Measurements from ENCODE around the gene ZNF469. TPM values are rescaled to one million over a fixed set of nuclear protein-coding genes. Genes with fewer than 3 reads are reported as not detected.

Gene ZNF469
- total and polyA plus RNA-seq, 9 donors: 3.7 to 11.5 (median 6.2) TPM

DNA sequence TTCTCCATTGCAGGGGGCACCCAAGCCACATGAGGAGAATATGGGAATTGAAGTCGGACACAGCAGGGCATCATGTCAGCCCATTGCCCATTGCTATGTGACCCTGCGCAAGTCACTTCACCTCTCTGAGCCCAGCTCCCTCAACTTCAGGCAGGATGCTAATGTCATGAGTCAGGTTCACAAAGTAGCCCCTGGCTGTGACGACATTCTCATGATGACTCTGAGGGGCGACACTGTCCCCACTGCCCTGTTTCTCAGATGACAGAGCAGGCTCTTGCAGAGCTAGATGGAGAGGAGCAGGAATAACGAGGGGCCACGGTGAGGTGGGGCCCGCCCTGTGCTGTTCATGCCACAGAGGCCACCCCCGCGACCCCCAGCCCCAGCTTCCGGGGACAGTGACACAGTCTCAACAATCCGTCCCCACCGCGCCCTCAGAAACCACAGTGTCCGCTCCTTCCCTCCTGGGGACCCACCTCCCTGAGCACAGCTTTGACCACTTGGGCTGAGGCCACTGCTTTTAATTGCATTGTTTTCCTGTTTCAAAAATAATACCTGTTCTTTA is 13.2 kb upstream of the ZNF469 start:
- Histone ChIP-seq H3K4me3 (ENCODE audit: low read length) (no peak overlapping the region), H3K27me3 (ENCODE audit: control insufficient read depth, insufficient read depth, low read length) (no peaks in the 10 kb centered on the region), H3K9me3 (replicated peaks; ENCODE audit: control insufficient read depth, low read depth, low read length) (no peaks in the 10 kb centered on the region), H3K4me1 (ENCODE audit: control insufficient read depth, insufficient read depth, low read length) (no peaks in the 10 kb centered on the region), H3K36me3 (ENCODE audit: control insufficient read depth, insufficient read depth, low read length) (no peaks in the 10 kb centered on the region), H3K27ac (ENCODE audit: low read length) (no peak overlapping the region)
- no peak for DNase-seq
- WGBS (ENCODE audit: insufficient coverage): 81% methylated on average over 12 of the region's 14 CpGs

DNA sequence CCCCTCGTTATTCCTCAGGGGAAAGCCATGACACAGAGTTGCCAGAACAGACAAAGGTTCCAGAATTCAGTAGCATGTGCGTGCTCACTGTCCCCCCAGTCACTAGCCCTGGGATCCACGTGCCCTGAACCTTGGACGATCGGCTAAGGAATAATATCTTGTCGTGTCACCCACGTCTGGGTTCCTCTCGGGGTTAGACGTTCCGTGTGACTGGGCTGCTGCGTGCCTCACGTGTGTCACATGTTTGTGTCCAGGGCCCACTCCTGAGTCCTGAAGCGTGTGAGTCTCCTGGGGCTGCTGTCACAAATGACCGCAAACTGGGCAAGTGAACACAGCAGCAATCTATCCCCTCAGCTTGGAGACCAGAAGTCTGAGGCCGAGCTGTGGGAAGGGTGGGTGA is 12.4 kb upstream of the ZNF469 start:
- DNase-seq: no peak
- WGBS (ENCODE audit: insufficient coverage): 90% methylated on average over 15 of the region's 15 CpGs
- H3K27me3 ChIP-seq (ENCODE audit: control insufficient read depth, insufficient read depth, low read length): no peaks in the 10 kb centered on the region

DNA sequence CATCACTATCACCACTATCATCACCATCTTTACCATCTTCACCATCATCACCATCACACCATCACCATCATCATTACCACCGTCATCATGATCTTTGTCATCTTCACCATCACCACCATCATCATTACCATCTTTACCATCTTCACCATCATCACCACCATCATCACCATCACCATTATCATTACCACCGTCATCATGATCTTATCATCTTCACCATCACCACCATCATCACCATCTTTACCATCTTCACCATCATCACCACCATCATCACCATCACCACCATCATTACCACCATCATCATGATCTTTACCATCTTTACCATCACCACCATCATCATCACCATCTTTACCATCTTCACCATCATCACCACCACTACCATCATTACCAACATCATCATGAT is 10.2 kb upstream of the ZNF469 start:
- H3K4me3 ChIP-seq (ENCODE audit: low read length): no peak overlapping the region
- DNase-seq: no peak
- no peak overlapping the region for H3K27ac ChIP-seq (ENCODE audit: low read length)
- peaks cover 2% of the 10 kb centered on the region for H3K27me3 ChIP-seq (ENCODE audit: control insufficient read depth, insufficient read depth, low read length)
- peaks cover 20% of the 10 kb centered on the region for H3K4me1 ChIP-seq (ENCODE audit: control insufficient read depth, insufficient read depth, low read length)
- no peaks in the 10 kb centered on the region for H3K9me3 ChIP-seq (replicated peaks; ENCODE audit: control insufficient read depth, low read depth, low read length)
- 100% methylated on average over 2 of the region's 2 CpGs for WGBS (ENCODE audit: insufficient coverage)
- no peaks in the 10 kb centered on the region for H3K36me3 ChIP-seq (ENCODE audit: control insufficient read depth, insufficient read depth, low read length)

More for the DNA sequence above, 12.4 kb upstream of the ZNF469 start:
- Histone ChIP-seq H3K4me3 (ENCODE audit: low read length) (no peak overlapping the region), H3K27ac (ENCODE audit: low read length) (no peak overlapping the region), H3K9me3 (replicated peaks; ENCODE audit: control insufficient read depth, low read depth, low read length) (no peaks in the 10 kb centered on the region), H3K4me1 (ENCODE audit: control insufficient read depth, insufficient read depth, low read length) (peaks cover 5% of the 10 kb centered on the region), H3K36me3 (ENCODE audit: control insufficient read depth, insufficient read depth, low read length) (no peaks in the 10 kb centered on the region)

DNA sequence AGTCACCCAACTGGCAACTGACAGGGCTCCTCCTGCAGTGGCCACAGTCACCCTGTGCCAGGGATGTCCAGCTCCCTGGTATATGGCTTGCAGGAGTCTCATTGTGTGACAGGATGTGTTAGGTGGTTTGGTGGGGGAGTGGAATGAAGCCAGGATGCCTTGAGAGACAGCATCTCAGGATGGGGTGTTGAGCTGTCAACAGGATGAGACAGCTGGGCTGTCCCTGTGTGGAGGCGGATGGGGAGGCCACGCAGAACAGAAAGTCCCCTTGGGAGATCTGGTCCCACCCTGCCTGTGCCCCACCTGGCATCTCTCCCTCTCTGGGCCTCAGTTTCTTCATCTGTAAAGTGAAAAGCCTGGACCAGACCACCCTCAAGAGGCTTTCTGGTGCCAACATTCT is 9.5 kb upstream of the ZNF469 start:
- Histone ChIP-seq H3K27me3 (ENCODE audit: control insufficient read depth, insufficient read depth, low read length) (peaks cover 2% of the 10 kb centered on the region), H3K9me3 (replicated peaks; ENCODE audit: control insufficient read depth, low read depth, low read length) (no peaks in the 10 kb centered on the region), H3K36me3 (ENCODE audit: control insufficient read depth, insufficient read depth, low read length) (no peaks in the 10 kb centered on the region), H3K4me3 (ENCODE audit: low read length) (no peak overlapping the region), H3K4me1 (ENCODE audit: control insufficient read depth, insufficient read depth, low read length) (peaks cover 20% of the 10 kb centered on the region), H3K27ac (ENCODE audit: low read length) (no peak overlapping the region)
- DNase-seq: no peak
- WGBS (ENCODE audit: insufficient coverage): no CpG with 5 or more reads among the region's 2 CpGs

DNA sequence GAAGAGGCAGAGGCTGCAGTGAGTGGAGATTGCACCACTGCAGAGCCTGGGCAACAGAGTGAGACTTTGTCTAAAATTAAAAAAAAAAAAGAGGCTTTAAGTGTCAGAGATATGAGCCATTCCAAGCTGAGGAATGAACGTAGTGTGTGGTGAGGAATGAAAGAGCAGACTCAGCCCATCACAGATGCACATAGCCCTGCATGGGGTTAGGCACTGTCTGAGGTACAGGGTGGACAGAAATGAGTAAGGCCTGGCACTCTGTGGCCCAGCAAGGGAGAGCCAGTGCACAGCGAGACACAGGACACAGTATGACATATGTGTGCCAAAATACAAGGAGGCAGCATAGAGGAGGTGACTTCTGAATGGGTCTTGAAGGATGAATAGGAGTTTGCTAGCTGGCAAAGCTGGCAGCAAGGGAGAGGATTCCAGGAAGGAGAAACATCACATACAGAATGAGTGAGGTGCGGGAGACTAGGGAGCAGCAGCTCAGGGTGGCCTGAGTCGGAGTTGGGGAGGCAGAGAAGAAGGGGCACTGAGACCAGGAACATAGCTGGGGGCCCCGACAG is 8.7 kb upstream of the ZNF469 start:
- no peaks in the 10 kb centered on the region for H3K36me3 ChIP-seq (ENCODE audit: control insufficient read depth, insufficient read depth, low read length)
- WGBS (ENCODE audit: insufficient coverage): 80% methylated on average over 5 of the region's 5 CpGs
- no peak overlapping the region for H3K27ac ChIP-seq (ENCODE audit: low read length)
- no peaks in the 10 kb centered on the region for H3K9me3 ChIP-seq (replicated peaks; ENCODE audit: control insufficient read depth, low read depth, low read length)
- no peak overlapping the region for H3K4me3 ChIP-seq (ENCODE audit: low read length)
- H3K27me3 ChIP-seq (ENCODE audit: control insufficient read depth, insufficient read depth, low read length): peaks cover 2% of the 10 kb centered on the region
- DNase-seq: no peak
- peaks cover 20% of the 10 kb centered on the region for H3K4me1 ChIP-seq (ENCODE audit: control insufficient read depth, insufficient read depth, low read length)

DNA sequence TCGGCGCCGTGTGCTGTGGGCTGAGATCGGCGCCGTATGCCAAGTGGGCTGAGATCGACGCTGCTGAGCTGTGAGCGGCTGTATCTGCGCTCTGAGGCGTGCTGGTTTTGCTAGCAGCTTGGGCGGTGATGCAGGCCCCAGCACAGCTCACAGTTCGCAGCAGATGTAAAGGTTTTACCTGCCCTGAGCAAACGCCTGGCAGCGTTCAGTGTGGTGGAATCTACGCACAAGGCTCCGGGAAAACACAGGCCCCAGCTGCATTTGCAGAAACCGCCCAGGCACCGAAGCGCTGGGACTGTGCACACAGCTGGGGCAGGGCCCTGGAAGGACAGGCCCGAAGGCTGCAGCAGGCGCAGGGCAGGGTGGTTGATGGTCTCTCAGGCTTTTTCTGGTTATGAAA is 8.0 kb upstream of the ZNF469 start:
- H3K9me3 ChIP-seq (replicated peaks; ENCODE audit: control insufficient read depth, low read depth, low read length): no peaks in the 10 kb centered on the region
- H3K4me3 ChIP-seq (ENCODE audit: low read length): no peak overlapping the region
- no peaks in the 10 kb centered on the region for H3K36me3 ChIP-seq (ENCODE audit: control insufficient read depth, insufficient read depth, low read length)
- no peak for DNase-seq
- H3K27me3 ChIP-seq (ENCODE audit: control insufficient read depth, insufficient read depth, low read length): peaks cover 2% of the 10 kb centered on the region
- H3K27ac ChIP-seq (ENCODE audit: low read length): no peak overlapping the region
- peaks cover 20% of the 10 kb centered on the region for H3K4me1 ChIP-seq (ENCODE audit: control insufficient read depth, insufficient read depth, low read length)
- WGBS (ENCODE audit: insufficient coverage): 86% methylated on average over 22 of the region's 22 CpGs

DNA sequence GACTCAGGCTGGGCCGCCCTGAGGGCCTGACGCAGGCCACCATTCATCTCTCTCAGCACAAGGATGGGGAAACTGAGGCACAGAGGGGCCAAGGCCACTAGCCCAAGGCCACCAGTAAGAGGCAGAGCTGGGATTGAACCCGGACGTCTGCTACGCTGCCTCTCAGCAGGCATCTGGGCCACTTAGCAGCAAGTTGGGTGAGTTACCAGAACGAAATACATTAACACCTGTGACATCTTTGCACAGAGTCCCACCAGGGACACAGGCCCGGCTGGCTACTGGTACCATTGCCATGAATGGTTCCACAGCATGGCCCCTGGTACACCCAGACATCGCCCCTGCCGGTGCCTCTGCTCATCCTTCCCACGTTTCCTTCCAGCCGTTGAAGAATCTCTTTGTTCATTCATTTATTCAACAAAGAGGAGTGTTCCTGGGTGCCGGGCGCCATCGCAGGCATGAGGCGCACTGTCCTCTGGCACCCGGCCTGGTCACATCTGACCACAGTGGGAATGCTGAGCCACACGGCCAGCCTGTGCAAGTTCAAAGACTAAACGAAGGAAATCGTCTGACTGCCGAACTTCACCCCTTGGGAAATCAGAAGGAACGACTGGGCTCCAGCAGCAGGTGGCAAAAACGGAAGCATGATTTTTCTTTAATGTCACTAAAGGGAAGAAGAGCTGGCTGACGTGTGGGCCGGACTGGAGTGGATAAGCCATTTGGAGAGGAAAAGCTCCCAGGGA is 7.4 kb upstream of the ZNF469 start:
- Histone ChIP-seq H3K4me1 (ENCODE audit: control insufficient read depth, insufficient read depth, low read length) (peaks cover 20% of the 10 kb centered on the region), H3K9me3 (replicated peaks; ENCODE audit: control insufficient read depth, low read depth, low read length) (no peaks in the 10 kb centered on the region), H3K4me3 (ENCODE audit: low read length) (no peak overlapping the region), H3K27ac (ENCODE audit: low read length) (peak overlapping the region; percentile 55), H3K36me3 (ENCODE audit: control insufficient read depth, insufficient read depth, low read length) (no peaks in the 10 kb centered on the region), H3K27me3 (ENCODE audit: control insufficient read depth, insufficient read depth, low read length) (peaks cover 2% of the 10 kb centered on the region)
- no peak for DNase-seq
- 58% methylated on average over 22 of the region's 24 CpGs for WGBS (ENCODE audit: insufficient coverage)

DNA sequence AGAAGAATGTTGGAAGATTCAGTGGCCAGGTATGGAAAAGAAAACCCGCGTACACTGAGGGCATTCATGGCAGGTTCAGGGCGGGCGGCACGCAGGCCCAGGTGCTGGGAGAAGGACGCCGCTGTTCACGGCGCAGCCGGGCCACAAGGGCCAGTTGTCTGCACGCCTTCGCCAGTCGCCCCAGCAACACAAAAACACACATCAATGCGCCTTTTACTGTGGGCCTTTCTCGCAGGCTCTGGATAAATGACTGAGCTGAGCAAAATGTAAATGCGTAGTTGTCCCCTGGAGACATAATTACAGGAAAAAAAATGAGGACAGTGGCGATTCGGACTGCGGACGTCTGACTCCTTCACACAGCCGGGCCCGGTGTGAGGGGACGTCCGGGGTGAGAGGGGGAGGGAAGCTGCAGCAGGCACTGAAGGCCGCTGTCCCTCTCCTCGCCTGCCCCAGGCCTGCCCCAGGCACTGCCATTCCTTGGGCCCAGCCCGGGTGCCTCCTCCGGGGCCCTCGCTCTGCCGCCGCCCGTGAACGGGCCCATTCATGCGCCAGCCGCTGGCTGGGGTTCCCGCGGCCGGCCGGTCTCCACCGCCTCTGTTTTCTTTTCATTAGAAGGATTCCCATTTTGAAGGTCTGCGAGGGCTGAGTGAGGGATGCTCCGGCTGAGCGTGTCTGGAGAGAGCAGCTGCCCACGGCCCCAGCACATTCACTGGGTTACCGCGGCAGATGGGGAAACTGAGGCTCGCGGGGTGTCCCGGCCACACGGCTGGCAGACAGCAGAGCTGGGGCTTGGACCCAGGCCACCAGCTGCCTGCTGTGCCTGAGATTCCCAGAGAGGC is 6.5 kb upstream of the ZNF469 start:
- DNase-seq: peak; percentile 87
- H3K27ac ChIP-seq (ENCODE audit: low read length): peak overlapping the region; percentile 55

DNA sequence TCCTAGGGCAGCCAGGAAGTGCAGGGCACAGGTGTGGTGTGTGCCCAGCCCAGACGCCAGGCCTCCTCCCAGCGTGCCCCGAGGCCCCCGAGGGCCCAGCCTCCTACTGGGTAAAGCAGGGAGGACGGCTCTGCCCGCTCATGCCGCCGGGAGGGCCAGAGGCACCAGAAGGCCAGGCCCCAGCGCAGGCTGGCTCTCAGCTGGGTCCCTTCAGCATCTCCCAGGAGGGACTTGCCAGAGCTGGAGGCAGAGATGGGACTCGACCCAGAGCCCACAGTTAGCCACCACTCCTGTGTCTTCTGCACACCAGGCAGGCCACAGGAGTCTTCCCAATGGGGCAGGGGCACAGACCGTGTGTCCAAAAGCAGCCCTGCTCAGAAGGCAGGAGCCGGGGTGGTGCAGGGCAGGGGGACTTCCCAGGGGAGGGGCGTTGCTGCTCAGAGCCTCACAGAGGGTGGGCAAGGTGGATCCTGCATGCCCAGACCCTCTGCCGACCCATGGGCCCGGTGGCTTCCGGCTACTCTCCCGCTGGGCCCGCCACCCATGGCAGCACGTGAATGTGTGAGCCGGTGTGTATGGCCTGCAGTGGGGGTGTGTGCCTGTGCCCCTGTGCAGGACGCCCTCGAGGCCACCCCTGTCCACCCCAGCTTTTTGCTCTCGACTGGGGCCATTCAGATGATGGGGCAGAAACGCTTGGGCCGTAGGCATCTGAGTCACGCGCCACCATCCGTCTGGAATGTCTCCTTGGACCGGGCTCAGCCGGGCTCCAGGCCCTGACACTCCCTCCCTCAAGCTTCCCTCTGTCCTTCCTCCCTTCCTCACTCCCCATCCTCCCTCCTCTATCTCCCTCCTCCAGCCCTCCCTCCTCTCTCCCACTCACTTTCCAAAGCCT is 5.7 kb upstream of the ZNF469 start:
- H3K36me3 ChIP-seq (ENCODE audit: control insufficient read depth, insufficient read depth, low read length): no peaks in the 10 kb centered on the region
- WGBS (ENCODE audit: insufficient coverage): 84% methylated on average over 29 of the region's 30 CpGs
- H3K27me3 ChIP-seq (ENCODE audit: control insufficient read depth, insufficient read depth, low read length): peaks cover 9% of the 10 kb centered on the region
- no peak overlapping the region for H3K4me3 ChIP-seq (ENCODE audit: low read length)
- DNase-seq: no peak
- peaks cover 22% of the 10 kb centered on the region for H3K4me1 ChIP-seq (ENCODE audit: control insufficient read depth, insufficient read depth, low read length)
- no peaks in the 10 kb centered on the region for H3K9me3 ChIP-seq (replicated peaks; ENCODE audit: control insufficient read depth, low read depth, low read length)
- peak overlapping the region; percentile 13 for H3K27ac ChIP-seq (ENCODE audit: low read length)

More for the DNA sequence above, 6.5 kb upstream of the ZNF469 start:
- 52% methylated on average over 38 of the region's 50 CpGs for WGBS (ENCODE audit: insufficient coverage)
- H3K36me3 ChIP-seq (ENCODE audit: control insufficient read depth, insufficient read depth, low read length): no peaks in the 10 kb centered on the region
- no peaks in the 10 kb centered on the region for H3K9me3 ChIP-seq (replicated peaks; ENCODE audit: control insufficient read depth, low read depth, low read length)
- H3K27me3 ChIP-seq (ENCODE audit: control insufficient read depth, insufficient read depth, low read length): peaks cover 2% of the 10 kb centered on the region
- H3K4me1 ChIP-seq (ENCODE audit: control insufficient read depth, insufficient read depth, low read length): peaks cover 20% of the 10 kb centered on the region
- no peak overlapping the region for H3K4me3 ChIP-seq (ENCODE audit: low read length)

All from muscle of leg (tissue), 11 donors.